GM12873 (cell line): Measurements from ENCODE around the gene PDLIM7.

Experiments used
- CTCF ChIP-seq: IDR thresholded peaks from 2 replicates; pipeline ENCODE4 v1.5.1; 2012; ENCODE audit warnings: low read depth, mild to moderate bottlenecking, moderate library complexity, low read length, control low read depth; ENCODE audit not compliant: insufficient read depth; ENCODE audit errors: missing control alignments

PDLIM7 gene

GRCh38 chr5:177514541-177514940 lies 17.1 kb upstream of the PDLIM7 start:
- TF ChIP-seq CTCF = no peak

GRCh38 chr5:177513500-177513899 lies 16.1 kb upstream of the PDLIM7 start:
- TF ChIP-seq CTCF = no peak

GRCh38 chr5:177512736-177513380 lies 15.5 kb upstream of the PDLIM7 start:
- TF ChIP-seq CTCF = no peak

- no peak for TF ChIP-seq CTCF
Measured at GRCh38 chr5:177511796-177512675, 14.6 kb upstream of the PDLIM7 start.

- TF ChIP-seq CTCF = no peak
Measured at GRCh38 chr5:177511181-177511580, 13.8 kb upstream of the PDLIM7 start.

- no peak for TF ChIP-seq CTCF
Measured at GRCh38 chr5:177510567-177511053, 13.2 kb upstream of the PDLIM7 start.

- TF ChIP-seq CTCF = peak; percentile 30
Measured at GRCh38 chr5:177509991-177510566, 12.7 kb upstream of the PDLIM7 start.
